Measurements from ENCODE around the gene SORCS1. TPM values are rescaled to one million over a fixed set of nuclear protein-coding genes. Genes with fewer than 3 reads are reported as not detected.

SORCS1 gene
- total RNA-seq, 2 donors from 2014 or later: not detected

- DNase-seq (ENCODE audit: low spot score): no peak
- Mint-ChIP-seq H3K27ac (no peak overlapping the region), H3K4me3 (no peak overlapping the region), H3K9me3 (no peaks in the 10 kb centered on the region), H3K4me1 (ENCODE audit: low read depth in 2 of 2) (no peaks in the 10 kb centered on the region), H3K27me3 (peaks cover 7 to 12% of the 10 kb centered on the region in 2 donors), H3K36me3 (no peaks in the 10 kb centered on the region)
- ATAC-seq: no peak
These were observed 20.0 kb downstream of the SORCS1 start for GRCh38 chr10:107144490-107144889.

GRCh38 chr10:107141524-107142061, 22.9 kb downstream of the SORCS1 start:
- Mint-ChIP-seq H3K27ac (no peak overlapping the region), H3K9me3 (no peaks in the 10 kb centered on the region), H3K27me3 (peaks cover 6 to 9% of the 10 kb centered on the region in 2 donors), H3K4me1 (ENCODE audit: low read depth in 2 of 2) (no peaks in the 10 kb centered on the region), H3K36me3 (no peaks in the 10 kb centered on the region), H3K4me3 (no peak overlapping the region)
- ATAC-seq (no peak), DNase-seq (ENCODE audit: low spot score) (no peak)

GRCh38 chr10:107139237-107139636, 25.3 kb downstream of the SORCS1 start:
- no peak overlapping the region for H3K27ac Mint-ChIP-seq
- no peaks in the 10 kb centered on the region for H3K36me3 Mint-ChIP-seq
- no peak overlapping the region for H3K4me3 Mint-ChIP-seq
- peaks cover 5 to 10% of the 10 kb centered on the region in 2 donors for H3K27me3 Mint-ChIP-seq
- no peak for ATAC-seq
- no peaks in the 10 kb centered on the region for H3K9me3 Mint-ChIP-seq
- no peaks in the 10 kb centered on the region for H3K4me1 Mint-ChIP-seq (ENCODE audit: low read depth in 2 of 2)
- no peak for DNase-seq (ENCODE audit: low spot score)

DNA sequence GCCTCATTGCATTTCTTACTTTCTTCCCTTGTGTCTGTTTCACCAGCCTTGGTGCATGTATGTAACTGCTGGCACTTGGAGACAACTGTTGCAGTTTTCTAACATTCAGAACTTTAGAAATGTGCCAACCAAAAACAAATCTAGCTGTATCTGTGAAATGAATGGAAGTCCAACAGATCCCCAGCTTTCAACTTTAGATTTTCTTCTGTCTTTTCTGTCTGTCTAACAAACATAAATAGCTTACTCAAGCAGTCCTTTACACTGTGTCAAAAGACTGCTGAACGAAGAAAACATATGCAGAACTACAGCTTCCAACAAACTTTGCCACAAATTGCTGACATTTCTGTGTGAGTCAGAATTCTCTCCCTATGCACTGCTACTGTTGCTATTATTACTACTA, 30.9 kb downstream of the SORCS1 start:
- Mint-ChIP-seq H3K4me1 (ENCODE audit: low read depth in 2 of 2) (no peaks in the 10 kb centered on the region), H3K27me3 (peaks cover 17 to 27% of the 10 kb centered on the region in 2 donors), H3K4me3 (no peak overlapping the region), H3K27ac (no peak overlapping the region), H3K9me3 (no peaks in the 10 kb centered on the region), H3K36me3 (no peaks in the 10 kb centered on the region)
- ATAC-seq: no peak
- DNase-seq (ENCODE audit: low spot score): no peak

DNA sequence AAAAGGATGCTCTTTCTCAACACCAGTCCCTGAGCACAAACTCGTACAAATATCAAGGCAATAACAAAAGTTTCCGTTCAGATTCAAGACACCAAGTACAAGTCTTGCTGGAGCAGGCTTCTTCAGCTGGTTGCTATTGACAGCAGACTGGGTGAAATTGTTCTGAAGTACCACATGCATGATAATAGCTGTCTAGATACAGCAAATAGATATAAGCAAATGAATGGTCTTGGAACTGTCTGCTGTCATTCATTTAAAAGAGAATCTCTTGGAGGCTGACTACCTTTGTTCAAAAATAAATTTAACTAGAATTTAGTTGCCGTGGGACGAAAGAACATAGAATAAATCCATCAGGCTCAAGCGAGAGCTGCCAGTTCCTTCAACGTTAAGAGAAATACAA, 35.5 kb downstream of the SORCS1 start:
- Mint-ChIP-seq H3K27ac (no peak overlapping the region), H3K4me1 (ENCODE audit: low read depth in 2 of 2) (no peaks in the 10 kb centered on the region)
- no peak for ATAC-seq

GRCh38 chr10:107126512-107127065, 37.9 kb downstream of the SORCS1 start:
- Mint-ChIP-seq H3K4me1 (ENCODE audit: low read depth in 2 of 2) (no peaks in the 10 kb centered on the region), H3K27me3 (peaks cover 14 to 38% of the 10 kb centered on the region in 2 donors), H3K36me3 (no peaks in the 10 kb centered on the region), H3K4me3 (no peak overlapping the region), H3K27ac (no peak overlapping the region), H3K9me3 (no peaks in the 10 kb centered on the region)
- DNase-seq (ENCODE audit: low spot score) (no peak), ATAC-seq (no peak)

More for the DNA sequence above, 35.5 kb downstream of the SORCS1 start:
- Mint-ChIP-seq H3K9me3 (no peaks in the 10 kb centered on the region), H3K4me3 (no peak overlapping the region), H3K36me3 (no peaks in the 10 kb centered on the region), H3K27me3 (peaks cover 15 to 53% of the 10 kb centered on the region in 2 donors)
- no peak for DNase-seq (ENCODE audit: low spot score)

- Mint-ChIP-seq H3K27ac (no peak overlapping the region), H3K9me3 (no peaks in the 10 kb centered on the region), H3K4me1 (ENCODE audit: low read depth in 2 of 2) (no peaks in the 10 kb centered on the region), H3K27me3 (peaks cover 2 to 30% of the 10 kb centered on the region in 2 donors), H3K4me3 (no peak overlapping the region), H3K36me3 (no peaks in the 10 kb centered on the region)
- ATAC-seq (no peak), DNase-seq (ENCODE audit: low spot score) (no peak)
These were observed 41.8 kb downstream of the SORCS1 start for GRCh38 chr10:107122703-107123102.

DNA sequence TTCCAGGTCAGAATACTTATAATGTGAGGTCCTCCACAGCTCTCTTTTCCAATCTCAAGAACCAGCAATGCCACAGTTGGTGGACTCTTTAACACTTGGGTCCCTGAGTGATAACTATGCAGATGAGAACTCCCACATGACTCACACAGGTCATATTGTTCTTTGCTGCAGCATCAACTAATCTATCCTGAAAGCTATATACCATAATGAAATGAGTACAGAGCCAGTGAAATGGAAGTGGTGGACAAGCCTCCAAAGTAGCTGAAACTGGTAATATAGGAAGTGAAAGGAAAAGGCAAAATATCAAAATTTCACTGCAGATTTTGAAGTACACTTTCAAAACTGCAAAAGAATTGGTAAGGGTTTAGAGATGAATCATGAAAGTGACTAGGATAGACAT, 45.6 kb downstream of the SORCS1 start:
- Mint-ChIP-seq H3K4me1 (ENCODE audit: low read depth in 2 of 2) (no peaks in the 10 kb centered on the region), H3K27me3 (peaks cover 2 to 11% of the 10 kb centered on the region in 2 donors), H3K27ac (no peak overlapping the region), H3K36me3 (no peaks in the 10 kb centered on the region), H3K9me3 (peaks cover 3% of the 10 kb centered on the region), H3K4me3 (no peak overlapping the region)
- no peak for ATAC-seq
- no peak for DNase-seq (ENCODE audit: low spot score)

GRCh38 chr10:107104026-107104652, 60.4 kb downstream of the SORCS1 start:
- DNase-seq (ENCODE audit: low spot score) (no peak), ATAC-seq (no peak)
- no peak overlapping the region for H3K4me3 Mint-ChIP-seq
- peaks cover 14% of the 10 kb centered on the region for H3K9me3 Mint-ChIP-seq
- no peak overlapping the region for H3K27ac Mint-ChIP-seq
- H3K4me1 Mint-ChIP-seq (ENCODE audit: low read depth in 2 of 2): no peaks in the 10 kb centered on the region
- peaks cover 5% of the 10 kb centered on the region for H3K36me3 Mint-ChIP-seq
- H3K27me3 Mint-ChIP-seq: peaks cover 8 to 10% of the 10 kb centered on the region in 2 donors

GRCh38 chr10:107103174-107104025, 61.1 kb downstream of the SORCS1 start:
- H3K27me3 Mint-ChIP-seq: peaks cover 8 to 11% of the 10 kb centered on the region in 2 donors
- H3K9me3 Mint-ChIP-seq: peaks cover 11% of the 10 kb centered on the region
- H3K36me3 Mint-ChIP-seq: peaks cover 3% of the 10 kb centered on the region
- DNase-seq (ENCODE audit: low spot score) (no peak), ATAC-seq (no peak)
- no peak overlapping the region for H3K4me3 Mint-ChIP-seq
- H3K27ac Mint-ChIP-seq: no peak overlapping the region
- no peaks in the 10 kb centered on the region for H3K4me1 Mint-ChIP-seq (ENCODE audit: low read depth in 2 of 2)

- peaks cover 11 to 16% of the 10 kb centered on the region in 2 donors for H3K27me3 Mint-ChIP-seq
- H3K4me3 Mint-ChIP-seq: no peak overlapping the region
- no peaks in the 10 kb centered on the region for H3K4me1 Mint-ChIP-seq (ENCODE audit: low read depth in 2 of 2)
- no peaks in the 10 kb centered on the region for H3K36me3 Mint-ChIP-seq
- no peak for ATAC-seq
- DNase-seq (ENCODE audit: low spot score): no peak
- H3K27ac Mint-ChIP-seq: no peak overlapping the region
- H3K9me3 Mint-ChIP-seq: no peaks in the 10 kb centered on the region
These were observed 66.2 kb downstream of the SORCS1 start for GRCh38 chr10:107098326-107098725.

- ATAC-seq: no peak
- no peak for DNase-seq (ENCODE audit: low spot score)
- H3K9me3 Mint-ChIP-seq: no peaks in the 10 kb centered on the region
- H3K27ac Mint-ChIP-seq: no peak overlapping the region
- H3K36me3 Mint-ChIP-seq: no peaks in the 10 kb centered on the region
- H3K4me3 Mint-ChIP-seq: no peak overlapping the region
- peaks cover 19 to 22% of the 10 kb centered on the region in 2 donors for H3K27me3 Mint-ChIP-seq
- no peaks in the 10 kb centered on the region for H3K4me1 Mint-ChIP-seq (ENCODE audit: low read depth in 2 of 2)
These were observed 69.5 kb downstream of the SORCS1 start for GRCh38 chr10:107094824-107095522.

DNA sequence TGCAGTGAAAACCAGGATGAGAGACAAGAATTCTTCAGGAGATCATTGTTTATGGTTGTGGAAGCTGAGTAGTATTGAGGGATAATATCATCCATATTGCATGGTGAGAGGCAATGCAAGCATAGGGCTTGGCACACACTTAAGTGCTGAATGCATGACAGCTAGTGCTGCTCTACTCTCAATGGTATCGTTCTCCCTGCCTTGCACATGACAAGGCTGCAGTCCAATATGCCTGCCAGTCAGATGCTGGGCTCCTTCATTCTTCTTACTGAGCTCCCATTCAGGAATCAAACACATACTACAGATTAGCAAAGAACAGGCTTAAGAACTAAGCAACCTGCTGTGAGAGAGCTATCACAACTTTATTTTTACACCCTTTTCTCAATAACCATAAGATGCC, 72.2 kb downstream of the SORCS1 start:
- no peak overlapping the region for H3K27ac Mint-ChIP-seq
- H3K4me1 Mint-ChIP-seq (ENCODE audit: low read depth in 2 of 2): no peaks in the 10 kb centered on the region
- DNase-seq (ENCODE audit: low spot score) (no peak), ATAC-seq (no peak)
- no peaks in the 10 kb centered on the region for H3K36me3 Mint-ChIP-seq
- no peak overlapping the region for H3K4me3 Mint-ChIP-seq
- peaks cover 20 to 24% of the 10 kb centered on the region in 2 donors for H3K27me3 Mint-ChIP-seq
- H3K9me3 Mint-ChIP-seq: no peaks in the 10 kb centered on the region

Data from natural killer cell treated with Interleukin-12 subunit alpha and Interleukin-12 subunit beta and Interleukin-15 and Interleukin-18, amount 100 ng/mL, for 72 hours (primary cell).